Activated CD4-positive, alpha-beta T cell treated with anti-CD3 and anti-CD28 coated beads, Interleukin-2, amount 50 U/mL, for 4 hours (primary cell): ENCODE measurements around the gene RS1.

Source experiments
- DNase-seq, 2 experiments: peaks; one replicate each; pipeline ENCODE4 v3.0.0-alpha.2; 2020

Gene RS1

DNA sequence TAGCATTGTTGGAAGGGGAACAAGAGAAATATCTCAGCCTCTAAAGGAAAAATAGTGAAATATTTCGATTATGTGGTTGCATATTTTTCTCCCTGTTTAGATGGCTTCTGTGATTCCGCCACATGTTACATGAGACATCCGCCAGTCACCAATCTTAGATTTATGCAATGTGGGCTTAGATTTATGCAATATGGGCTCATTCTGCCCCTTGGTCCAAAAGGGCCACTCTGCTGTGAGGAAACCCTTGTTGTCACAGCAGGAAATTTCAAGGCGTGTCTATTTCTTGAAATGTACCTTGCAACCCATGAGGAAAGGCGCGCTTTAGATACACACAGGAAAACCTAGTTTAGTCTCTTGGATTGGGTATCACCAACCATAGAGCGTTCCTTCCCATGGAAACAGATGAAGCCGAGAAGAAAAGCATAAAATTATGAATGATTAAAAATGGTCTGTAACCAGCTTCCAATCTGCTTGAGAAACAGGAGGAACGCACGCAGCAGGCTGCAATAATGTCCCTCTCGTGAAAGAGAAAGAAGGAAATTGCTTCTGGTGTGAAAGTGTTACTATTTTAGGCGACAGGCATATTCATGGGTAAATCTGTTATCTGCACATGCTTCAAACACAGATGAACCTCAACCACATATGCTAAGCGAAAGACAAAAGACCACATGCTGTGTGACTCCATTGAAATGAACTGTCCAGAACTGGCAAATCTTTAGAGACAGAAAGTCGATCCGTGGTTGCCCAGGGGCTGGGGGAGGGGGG lies 3.7 kb downstream of the RS1 start:
- DNase-seq = no peak

DNA sequence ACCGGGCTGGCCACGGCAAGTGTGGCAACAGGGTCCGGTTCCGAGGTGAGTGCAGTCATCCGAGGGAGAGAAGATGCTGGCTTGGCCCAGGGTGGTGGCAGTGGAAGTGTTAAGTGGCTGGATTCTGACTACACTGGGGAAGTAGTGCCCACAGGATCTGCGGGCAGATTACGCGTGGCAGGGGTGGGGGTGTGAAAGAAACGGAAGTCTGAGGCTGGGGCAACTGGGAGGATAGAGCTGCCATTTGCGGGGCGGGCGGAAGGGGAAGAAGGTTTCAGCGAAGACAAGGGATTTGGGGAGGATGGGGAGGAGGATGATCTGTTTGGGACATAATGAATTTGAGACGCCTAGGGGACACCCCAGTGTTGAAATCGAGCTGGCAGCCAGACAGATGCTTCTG lies 5.3 kb downstream of the RS1 start:
- no peak for DNase-seq

GRCh38 chrX:18664947-18665346 lies 7.0 kb downstream of the RS1 start:
- no peak for DNase-seq

- no peak for DNase-seq
Measured at GRCh38 chrX:18661273-18661672, 10.6 kb downstream of the RS1 start.

- no peak for DNase-seq
Measured at GRCh38 chrX:18654875-18655836, 16.8 kb downstream of the RS1 start.

DNA sequence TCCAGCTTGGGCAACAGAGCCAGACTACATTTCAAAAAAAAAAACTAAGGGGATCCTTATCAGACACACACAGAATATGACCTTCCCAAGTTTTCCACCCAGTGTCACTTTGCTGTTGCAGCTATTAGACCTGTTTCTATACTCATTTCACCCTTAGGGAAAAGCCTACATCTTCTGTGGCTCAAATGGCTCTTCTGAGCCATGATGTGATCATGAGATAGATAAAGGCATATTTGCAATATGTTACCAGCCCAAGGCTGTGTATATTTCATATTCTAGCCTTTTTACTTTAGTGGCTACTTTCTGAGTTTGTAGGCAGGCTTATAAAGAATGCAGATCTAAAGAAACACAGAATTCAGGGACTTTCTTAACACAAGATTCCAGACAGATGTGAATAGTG lies 19.3 kb downstream of the RS1 start:
- DNase-seq = no peak

GRCh38 chrX:18650662-18651061 lies 21.2 kb downstream of the RS1 start:
- no peak for DNase-seq

- DNase-seq = no peak
Measured at GRCh38 chrX:18649498-18649951, 22.4 kb downstream of the RS1 start.

DNA sequence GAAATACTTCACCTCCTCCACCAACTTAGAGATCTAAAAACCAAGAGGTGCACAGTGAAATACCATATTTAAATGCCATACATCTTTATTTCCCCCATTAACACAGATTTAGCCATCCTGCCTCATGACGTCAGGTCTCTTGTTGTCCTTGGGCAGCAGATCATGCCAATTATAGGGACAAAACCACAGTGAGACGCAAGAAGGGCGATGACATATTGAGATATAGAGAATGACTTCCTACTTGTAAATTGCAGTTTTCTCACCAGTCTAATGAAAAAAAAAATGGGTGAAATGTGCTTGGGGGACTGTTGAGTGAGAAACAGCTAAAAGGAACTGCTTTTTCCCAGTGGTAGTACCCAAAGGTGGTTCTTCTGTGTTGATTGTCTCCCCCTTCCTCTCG lies 24.3 kb downstream of the RS1 start:
- no peak for DNase-seq

GRCh38 chrX:18643853-18644252 lies 28.1 kb downstream of the RS1 start:
- DNase-seq = no peak

DNA sequence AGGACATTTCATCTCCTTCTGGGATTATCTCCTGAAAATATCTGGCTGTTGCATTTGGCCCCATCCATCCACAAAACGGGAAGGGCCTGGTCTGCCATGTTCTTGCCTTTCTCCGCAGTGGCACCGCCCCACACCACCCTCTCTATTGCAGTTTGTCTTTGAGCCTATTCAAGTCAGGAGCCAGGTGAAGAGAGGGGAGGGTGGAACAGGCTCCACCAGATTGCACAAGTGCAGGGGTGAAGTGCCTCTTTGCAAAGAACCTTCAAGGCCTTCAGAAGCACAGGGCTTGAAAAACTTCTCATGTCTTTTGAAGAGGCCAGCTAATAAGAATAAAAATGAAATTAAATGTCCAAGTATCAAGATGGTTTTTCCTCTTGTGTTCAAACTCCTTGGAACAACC lies 28.7 kb downstream of the RS1 start:
- DNase-seq = no peak

- DNase-seq = no peak
Measured at GRCh38 chrX:18640686-18641085, 31.2 kb downstream of the RS1 start.

- DNase-seq = no peak
Measured at GRCh38 chrX:18639280-18639679, 32.6 kb downstream of the RS1 start.

- no peak for DNase-seq
Measured at GRCh38 chrX:18638398-18638797, 33.5 kb downstream of the RS1 start.

GRCh38 chrX:18630934-18631333 lies 41.0 kb downstream of the RS1 start:
- DNase-seq = no peak

DNA sequence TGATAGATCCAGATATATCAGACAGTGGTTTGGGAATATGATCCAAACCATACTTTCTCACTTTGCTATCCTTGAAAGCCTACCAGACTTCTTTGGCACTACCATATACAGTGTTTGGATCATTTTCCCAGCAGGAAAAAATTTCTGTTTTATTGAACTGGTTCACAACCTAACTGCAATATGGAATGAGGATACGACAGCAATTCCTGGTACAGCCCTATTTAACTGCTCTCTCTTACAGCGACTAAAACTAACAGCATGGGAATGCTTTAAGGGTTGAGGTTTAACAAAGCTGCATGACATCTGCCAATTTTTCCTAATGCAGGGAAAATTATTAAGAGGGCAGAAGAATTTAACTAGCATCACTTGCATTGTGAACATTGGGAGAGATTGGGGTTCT lies 47.3 kb downstream of the RS1 start:
- no peak for DNase-seq

DNA sequence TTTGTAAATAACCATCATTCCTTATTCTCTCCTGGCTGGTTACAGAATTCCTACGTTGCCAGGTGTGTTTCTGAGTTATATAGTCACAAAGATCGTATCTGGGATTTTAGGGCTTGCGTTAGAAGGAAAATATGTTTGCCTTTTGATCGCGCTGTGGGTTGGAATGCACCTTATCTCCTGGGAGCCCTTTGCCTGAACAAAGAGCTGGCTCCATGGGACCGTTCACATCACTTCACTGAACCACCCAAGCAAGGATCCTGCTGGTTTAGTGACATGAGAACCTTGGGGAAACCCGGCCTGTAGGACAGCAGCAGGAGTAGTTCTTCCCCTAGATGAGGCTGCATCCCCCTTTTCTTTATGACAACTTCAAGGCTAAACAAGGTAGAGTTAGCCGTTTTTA lies 51.6 kb downstream of the RS1 start:
- DNase-seq = no peak

DNA sequence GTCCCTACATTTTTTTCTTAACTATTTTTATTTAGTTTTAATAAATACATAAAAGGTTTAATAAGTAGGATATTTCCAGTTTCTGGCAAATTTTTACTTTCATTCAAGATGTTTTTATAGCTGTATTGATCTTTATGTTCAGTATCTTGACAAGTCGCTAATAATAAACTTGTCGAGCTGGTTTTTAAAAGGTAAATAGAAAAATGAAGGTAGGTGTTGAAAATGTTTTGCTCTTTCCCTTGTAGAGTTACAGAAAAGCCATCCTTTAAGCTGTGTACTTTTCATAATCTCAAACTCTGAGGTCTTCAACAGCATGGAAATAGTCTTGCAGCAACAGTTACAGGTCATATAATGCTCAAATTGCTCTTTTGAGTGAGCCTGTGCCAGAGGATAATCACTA lies 52.6 kb downstream of the RS1 start:
- DNase-seq = no peak

DNA sequence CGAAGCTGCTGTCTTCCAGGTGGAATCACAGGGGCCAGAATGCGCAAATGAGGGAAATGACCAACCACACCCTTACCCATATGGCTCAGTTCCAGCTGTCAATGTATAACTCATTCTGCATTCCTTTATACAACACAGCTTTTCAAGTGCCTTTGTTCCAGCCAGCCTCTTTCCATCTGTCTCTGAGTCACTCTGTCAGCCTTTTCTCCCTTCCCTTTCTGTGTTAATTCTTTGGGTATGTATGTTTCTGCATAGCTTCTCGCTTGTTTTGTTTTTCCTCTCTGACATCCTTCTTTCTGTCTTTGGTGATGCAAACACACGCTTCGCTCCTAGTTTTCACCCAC lies 54.5 kb downstream of the RS1 start:
- DNase-seq = no peak

- no peak for DNase-seq
Measured at GRCh38 chrX:18616688-18617406, 55.1 kb downstream of the RS1 start.

DNA sequence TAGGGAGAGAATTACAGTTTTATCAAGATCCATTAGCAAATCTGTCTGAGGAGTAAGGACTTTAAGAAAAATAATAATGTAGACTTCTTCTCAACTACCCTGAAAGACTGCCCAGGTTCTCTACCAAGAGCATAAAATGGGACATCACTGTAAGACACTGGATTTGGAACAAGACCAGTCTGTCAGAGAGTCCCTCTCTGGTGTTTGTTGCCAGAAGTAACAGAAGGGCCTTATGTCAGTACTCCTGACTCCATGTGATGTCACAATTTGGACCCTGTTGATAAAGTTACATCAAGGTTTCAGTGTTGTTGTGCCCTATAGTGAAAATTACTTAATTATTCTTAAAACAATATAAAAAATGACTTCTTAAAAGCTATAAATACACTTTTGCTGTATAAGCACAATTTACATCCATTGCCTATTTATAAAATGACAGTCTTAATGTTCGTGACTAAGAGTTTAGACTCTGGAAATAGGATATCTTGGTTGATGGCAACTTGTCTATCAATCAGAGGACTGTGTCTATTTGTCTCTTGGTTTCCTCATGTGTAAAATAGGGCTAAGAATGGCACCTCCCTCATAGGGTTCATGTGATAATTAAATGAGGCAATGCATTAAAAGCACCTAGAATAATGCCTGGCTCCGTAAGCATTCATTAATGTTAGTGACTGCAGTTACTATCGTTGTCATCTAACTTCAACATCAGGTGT lies 57.8 kb downstream of the RS1 start:
- DNase-seq = no peak

DNA sequence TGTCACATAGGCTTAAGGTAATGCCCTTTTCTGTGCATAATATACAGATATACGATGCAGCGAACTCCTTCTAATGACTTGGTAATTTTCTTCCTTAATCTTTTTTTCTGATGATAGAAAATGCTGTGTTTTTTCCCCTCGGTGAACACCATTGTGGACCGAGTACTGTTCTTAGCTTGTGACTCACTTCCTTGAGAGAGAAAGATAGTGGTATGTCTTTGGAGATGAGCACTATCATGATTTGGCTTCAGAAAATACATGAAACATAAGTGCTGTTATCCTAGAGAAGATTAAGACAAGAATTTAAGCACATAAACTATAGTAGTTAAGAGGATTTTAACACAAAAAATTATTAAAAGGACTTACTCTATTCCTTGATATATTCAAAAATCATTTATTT lies 63.9 kb downstream of the RS1 start:
- DNase-seq = no peak

DNA sequence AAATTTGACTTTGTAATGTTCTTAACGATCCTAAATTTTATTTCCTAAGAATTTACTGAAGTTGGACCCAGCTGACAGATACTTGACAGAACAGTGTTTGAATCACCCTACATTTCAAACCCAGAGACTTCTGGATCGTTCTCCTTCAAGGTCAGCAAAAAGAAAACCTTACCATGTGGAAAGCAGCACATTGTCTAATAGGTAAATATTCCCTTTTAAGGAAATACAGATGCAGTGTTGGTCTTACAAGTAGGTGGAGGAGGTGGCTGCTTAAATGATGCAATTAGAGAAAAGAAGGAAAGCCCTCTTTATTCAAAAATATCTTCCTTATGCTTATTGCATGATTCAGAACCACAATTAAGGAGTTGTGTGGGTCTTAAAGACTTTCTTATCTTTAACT lies 73.5 kb downstream of the RS1 start:
- no peak for DNase-seq
